SK-N-SH (cell line): ENCODE results near the gene ZNF439.

ENCODE experiments used
- EZH2phosphoT487 ChIP-seq: fragments of 200-600 bp; sonication (generic); IDR thresholded peaks from 2 replicates; pipeline ENCODE4 v1.6.1; 2017; ENCODE audit warnings: low read depth, mixed run types, mild to moderate bottlenecking, antibody characterized with exemption, moderate library complexity, borderline replicate concordance
- SIN3A ChIP-seq: IDR thresholded peaks from 2 replicates; pipeline ENCODE4 v1.6.1; 2012; ENCODE audit warnings: low read depth, mild to moderate bottlenecking, low read length, moderate library complexity, borderline replicate concordance
- YY1 ChIP-seq: IDR thresholded peaks from 2 replicates; pipeline ENCODE4 v1.4.0; 2012; ENCODE audit warnings: low read depth, mild to moderate bottlenecking
- TF ChIP-seq, protein P1 (sequence below): fragments of 200-600 bp; sonication (generic); IDR thresholded peaks from 2 replicates; pipeline ENCODE4 v1.6.1; 2017; ENCODE audit warnings: antibody characterized with exemption, mild to moderate bottlenecking, moderate library complexity
- TF ChIP-seq, protein P2 (sequence below): fragments of 150-350 bp; IDR thresholded peaks from 2 replicates; pipeline ENCODE4 v1.6.1; 2017; ENCODE audit warnings: antibody characterized with exemption, low read length, low read depth, borderline replicate concordance
- TF ChIP-seq, protein P3 (sequence below): IDR thresholded peaks from 2 replicates; pipeline ENCODE4 v1.4.0; 2012; ENCODE audit warnings: low read depth, borderline replicate concordance
- TF ChIP-seq, protein P4 (sequence below): IDR thresholded peaks from 2 replicates; pipeline ENCODE4; 2012

DNA sequence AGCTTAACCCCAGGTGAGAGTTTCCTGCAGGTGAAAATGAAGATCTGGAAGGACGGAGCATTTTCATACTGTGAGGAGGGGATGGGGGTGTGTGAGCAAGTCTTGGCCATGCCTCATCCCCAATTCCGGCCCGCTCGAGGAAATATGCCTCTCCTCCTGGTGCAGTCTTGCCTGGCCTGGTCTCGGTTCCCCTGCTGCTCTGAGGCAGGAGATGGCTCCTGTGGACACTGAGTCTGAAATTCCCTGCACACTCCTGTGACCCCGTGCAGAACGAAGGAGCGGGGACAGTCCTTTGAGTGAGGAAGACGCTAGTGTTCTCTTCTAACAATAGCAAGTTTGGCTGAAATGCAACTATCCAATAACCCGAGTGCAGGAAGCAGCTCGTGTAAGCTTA, 329 bp upstream of the ZNF439 start:
- TF ChIP-seq EZH2phosphoT487 (no peak), SIN3A (no peak), YY1 (no peak)
- TF ChIP-seq, protein P1, sequence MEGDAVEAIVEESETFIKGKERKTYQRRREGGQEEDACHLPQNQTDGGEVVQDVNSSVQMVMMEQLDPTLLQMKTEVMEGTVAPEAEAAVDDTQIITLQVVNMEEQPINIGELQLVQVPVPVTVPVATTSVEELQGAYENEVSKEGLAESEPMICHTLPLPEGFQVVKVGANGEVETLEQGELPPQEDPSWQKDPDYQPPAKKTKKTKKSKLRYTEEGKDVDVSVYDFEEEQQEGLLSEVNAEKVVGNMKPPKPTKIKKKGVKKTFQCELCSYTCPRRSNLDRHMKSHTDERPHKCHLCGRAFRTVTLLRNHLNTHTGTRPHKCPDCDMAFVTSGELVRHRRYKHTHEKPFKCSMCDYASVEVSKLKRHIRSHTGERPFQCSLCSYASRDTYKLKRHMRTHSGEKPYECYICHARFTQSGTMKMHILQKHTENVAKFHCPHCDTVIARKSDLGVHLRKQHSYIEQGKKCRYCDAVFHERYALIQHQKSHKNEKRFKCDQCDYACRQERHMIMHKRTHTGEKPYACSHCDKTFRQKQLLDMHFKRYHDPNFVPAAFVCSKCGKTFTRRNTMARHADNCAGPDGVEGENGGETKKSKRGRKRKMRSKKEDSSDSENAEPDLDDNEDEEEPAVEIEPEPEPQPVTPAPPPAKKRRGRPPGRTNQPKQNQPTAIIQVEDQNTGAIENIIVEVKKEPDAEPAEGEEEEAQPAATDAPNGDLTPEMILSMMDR = no peak
- TF ChIP-seq, protein P2, sequence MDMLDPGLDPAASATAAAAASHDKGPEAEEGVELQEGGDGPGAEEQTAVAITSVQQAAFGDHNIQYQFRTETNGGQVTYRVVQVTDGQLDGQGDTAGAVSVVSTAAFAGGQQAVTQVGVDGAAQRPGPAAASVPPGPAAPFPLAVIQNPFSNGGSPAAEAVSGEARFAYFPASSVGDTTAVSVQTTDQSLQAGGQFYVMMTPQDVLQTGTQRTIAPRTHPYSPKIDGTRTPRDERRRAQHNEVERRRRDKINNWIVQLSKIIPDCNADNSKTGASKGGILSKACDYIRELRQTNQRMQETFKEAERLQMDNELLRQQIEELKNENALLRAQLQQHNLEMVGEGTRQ = no peak
- TF ChIP-seq, protein P3, sequence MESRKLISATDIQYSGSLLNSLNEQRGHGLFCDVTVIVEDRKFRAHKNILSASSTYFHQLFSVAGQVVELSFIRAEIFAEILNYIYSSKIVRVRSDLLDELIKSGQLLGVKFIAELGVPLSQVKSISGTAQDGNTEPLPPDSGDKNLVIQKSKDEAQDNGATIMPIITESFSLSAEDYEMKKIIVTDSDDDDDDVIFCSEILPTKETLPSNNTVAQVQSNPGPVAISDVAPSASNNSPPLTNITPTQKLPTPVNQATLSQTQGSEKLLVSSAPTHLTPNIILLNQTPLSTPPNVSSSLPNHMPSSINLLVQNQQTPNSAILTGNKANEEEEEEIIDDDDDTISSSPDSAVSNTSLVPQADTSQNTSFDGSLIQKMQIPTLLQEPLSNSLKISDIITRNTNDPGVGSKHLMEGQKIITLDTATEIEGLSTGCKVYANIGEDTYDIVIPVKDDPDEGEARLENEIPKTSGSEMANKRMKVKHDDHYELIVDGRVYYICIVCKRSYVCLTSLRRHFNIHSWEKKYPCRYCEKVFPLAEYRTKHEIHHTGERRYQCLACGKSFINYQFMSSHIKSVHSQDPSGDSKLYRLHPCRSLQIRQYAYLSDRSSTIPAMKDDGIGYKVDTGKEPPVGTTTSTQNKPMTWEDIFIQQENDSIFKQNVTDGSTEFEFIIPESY = no peak
- TF ChIP-seq, protein P4, sequence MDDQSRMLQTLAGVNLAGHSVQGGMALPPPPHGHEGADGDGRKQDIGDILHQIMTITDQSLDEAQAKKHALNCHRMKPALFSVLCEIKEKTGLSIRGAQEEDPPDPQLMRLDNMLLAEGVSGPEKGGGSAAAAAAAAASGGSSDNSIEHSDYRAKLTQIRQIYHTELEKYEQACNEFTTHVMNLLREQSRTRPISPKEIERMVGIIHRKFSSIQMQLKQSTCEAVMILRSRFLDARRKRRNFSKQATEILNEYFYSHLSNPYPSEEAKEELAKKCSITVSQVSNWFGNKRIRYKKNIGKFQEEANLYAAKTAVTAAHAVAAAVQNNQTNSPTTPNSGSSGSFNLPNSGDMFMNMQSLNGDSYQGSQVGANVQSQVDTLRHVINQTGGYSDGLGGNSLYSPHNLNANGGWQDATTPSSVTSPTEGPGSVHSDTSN = no peak
